ENCODE data around the gene QTRT2.

Gene QTRT2

GRCh38 chr3:114056130-114057010 lies at the start of gene QTRT2, which contains the start of gene CCDC191:
Gene QTRT2, plus strand, starts transcription at chr3:114056737. Its CDS starts 8,521 bp downstream, at chr3:114065258.
Gene CCDC191, minus strand, starts transcription at chr3:114056526. Its CDS starts 60 bp downstream, at chr3:114056466.
- peak; percentile 99 for DNase-seq

GRCh38 chr3:114011059-114011797 lies 45.3 kb upstream of the QTRT2 start:
- DNase-seq: no peak

GRCh38 chr3:114014211-114014610 lies 42.3 kb upstream of the QTRT2 start:
- DNase-seq: no peak

GRCh38 chr3:114019486-114019885 lies 37.1 kb upstream of the QTRT2 start:
- no peak for DNase-seq

DNA sequence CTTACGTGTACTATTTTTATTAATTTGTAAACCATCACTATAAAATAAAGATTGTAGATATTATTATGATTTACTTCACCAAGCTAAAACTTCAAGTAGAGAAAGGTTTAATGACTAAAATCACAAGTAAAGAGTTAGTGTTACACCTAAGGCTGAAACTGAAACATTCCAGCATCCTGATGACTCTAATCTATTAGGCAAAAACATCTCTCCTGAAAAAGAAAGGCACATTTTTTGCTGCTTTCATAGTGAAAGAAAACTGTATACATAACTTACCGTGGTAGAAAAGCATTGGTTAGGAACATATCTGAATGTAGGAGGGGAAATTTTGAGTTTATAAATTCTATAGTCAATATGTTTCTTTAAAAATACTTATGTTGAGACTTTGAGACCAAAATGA lies 35.6 kb upstream of the QTRT2 start:
- no peak for DNase-seq

DNA sequence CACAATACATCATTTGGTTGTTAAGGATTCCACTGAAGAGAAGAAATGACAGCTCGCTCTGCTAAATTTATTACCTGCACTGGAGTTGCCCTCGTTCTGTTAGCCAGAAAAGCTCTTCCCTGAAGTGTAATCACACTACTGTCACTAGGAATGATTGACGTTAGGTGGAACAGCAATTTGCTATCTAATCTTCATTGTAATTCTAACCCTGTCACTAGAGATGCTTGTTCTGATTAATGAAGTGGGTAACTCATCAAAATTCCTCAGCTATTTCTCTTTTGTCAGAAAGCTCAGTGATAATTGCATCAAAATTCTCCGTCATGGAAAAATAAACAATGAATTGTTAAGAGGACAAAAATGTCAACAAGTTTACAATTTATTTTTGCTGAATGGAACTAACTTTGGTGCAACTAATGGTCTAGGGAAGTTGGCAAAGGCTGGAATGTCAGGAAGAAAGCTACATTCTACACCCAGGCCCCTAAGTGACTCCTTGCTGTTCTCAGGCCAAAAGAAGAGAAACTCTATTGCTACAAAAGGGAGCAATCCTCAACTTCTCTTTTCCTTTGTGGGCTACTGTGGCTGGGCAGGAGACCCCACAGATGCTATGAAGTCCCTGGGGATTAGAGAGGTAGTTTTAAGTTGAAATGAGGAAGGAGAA lies 34.3 kb upstream of the QTRT2 start:
- DNase-seq: no peak

DNA sequence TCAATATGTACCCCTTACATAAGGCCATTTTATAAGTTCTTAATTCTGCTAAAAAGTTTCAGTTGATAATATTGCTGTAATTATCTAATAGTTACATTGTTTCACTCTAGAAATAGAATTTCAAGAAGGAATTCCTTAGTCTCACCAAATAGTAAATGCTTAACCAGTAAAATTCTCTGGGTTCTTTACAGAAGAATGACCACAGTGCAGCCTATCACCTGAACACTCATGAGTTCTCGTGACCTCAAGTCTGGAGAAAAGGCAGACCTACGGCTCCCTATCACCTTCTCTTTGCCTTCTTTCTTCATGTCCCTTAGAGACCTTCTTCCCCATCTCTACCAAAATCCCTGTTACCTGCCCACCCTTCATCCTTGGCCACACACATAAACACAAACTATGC lies 31.1 kb upstream of the QTRT2 start:
- no peak for DNase-seq

GRCh38 chr3:114026331-114026730 lies 30.2 kb upstream of the QTRT2 start:
- no peak for DNase-seq

DNA sequence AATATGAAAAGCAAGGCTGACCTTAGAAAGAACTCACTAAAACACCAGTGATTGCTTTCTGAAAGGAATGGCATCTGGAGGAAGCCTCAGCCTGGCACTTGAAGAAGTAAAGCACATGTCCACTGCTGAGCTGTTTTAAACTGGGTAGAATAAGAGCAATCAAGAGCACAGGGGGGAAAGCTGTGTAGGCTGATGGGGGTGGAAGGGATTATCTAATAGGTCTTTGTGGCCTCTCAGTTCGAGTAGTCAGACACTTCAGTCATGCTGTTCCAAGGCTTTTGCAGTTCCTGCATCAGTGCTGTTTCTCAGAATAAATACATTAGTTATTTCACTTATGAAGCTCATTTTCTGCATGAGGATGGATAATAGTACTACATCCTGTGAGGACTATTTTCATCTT lies 22.8 kb upstream of the QTRT2 start:
- DNase-seq: no peak

GRCh38 chr3:114034211-114034610 lies 22.3 kb upstream of the QTRT2 start:
- DNase-seq: no peak

- no peak for DNase-seq
Measured at GRCh38 chr3:114034787-114035545, 21.6 kb upstream of the QTRT2 start.

DNA sequence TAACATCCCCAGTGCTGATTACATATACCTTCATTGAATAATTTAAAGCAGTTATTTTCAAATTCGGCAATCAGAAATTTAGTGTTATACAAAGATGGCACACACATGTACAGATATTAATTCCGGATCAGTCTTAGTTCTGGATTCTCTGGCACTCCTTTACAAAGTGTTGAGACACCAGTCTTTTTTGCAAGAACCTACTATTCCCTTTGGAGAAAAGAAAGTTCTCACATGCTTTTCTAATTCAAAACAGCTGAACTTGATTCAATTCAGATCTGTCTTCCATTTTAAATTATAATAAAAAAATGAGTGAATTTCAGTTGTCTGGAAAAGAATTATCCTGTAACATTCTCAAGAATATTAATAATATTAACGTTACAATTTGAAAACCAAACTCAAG lies 20.6 kb upstream of the QTRT2 start:
- DNase-seq: no peak

GRCh38 chr3:114043205-114043604 lies 13.3 kb upstream of the QTRT2 start:
- DNase-seq: no peak

- no peak for DNase-seq
Measured at GRCh38 chr3:114052216-114052615, 4.3 kb upstream of the QTRT2 start.

GRCh38 chr3:114057011-114057347 lies 442 bp downstream of the QTRT2 start:
- DNase-seq: no peak

DNA sequence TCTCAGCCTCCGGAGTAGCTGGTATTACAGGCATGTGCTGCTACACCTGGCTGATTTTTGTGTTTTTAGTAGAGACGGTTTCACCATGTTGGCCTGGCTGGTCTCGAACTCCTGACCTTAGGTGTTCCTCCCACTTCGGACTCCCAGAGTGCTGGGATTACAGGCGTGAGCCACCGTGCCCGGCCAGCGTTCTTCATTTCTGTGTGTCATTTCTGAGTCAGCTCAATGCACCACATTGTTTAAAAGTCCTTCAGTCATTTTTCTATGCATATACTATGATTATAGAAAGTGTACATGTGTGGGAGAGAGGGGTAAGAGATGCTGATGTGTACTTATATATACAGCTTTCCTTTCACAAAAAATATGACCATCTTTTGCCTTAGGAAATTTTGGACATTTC lies 2.1 kb downstream of the QTRT2 start:
- no peak for DNase-seq

DNA sequence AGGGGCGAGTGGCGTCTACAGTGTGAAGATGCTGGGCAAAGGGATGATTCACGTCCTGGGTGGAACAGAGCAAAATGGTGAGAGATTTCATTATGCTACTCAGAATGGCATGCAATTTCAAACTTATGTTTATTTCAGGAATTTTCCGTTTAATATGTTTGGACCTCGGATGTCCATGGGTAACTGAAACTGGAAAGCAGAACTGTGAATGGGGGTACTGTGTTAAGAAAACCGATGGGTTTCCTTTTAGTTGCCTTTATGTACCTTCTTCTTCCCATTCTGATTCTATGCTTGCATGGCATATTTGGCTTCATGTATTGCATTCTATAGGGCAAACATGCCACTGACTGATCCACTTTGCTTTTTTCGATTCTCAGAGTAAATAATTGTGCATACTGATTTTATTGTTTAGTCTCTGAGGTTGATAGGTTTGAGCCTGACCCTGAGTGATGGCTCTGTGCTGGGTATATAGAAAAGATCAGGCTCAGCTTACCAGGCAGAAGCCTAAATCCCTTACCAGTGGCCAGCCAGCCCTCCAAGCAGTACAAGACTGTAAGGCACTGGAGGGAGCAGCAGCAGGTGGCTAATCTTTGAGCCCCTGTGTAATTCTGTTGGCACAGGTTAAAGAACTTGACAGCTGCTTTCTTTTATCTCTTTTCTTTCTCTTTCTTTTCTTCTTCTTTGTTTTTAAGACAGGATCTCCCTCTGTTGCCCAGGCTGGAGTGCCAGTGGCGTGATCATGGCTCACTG lies 4.5 kb downstream of the QTRT2 start:
- DNase-seq: no peak

- no peak for DNase-seq
Measured at GRCh38 chr3:114067804-114068203, 11.3 kb downstream of the QTRT2 start.

- no peak for DNase-seq
Measured at GRCh38 chr3:114068336-114068735, 11.8 kb downstream of the QTRT2 start.

DNA sequence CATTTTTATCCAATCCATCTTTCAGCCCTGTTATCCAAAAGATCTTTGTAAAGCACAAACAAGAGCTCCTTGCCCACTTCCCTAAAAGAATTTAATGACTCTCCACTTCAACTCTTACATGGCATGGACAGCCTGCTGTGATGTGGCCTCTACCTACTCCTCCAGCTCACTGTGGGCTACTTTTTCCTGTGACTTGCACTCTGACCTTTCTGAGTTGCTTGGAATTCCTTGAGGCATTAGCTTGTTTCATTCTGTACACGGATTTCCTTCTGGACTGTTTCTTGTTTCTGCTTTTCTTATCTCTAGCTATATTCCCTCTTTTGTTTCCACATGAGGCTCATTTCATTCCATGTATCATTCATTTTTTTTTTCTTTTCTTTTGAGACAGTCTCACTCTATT lies 15.2 kb downstream of the QTRT2 start:
- DNase-seq: no peak

GRCh38 chr3:114076711-114077110 lies 20.2 kb downstream of the QTRT2 start:
- no peak for DNase-seq

- DNase-seq: no peak
Measured at GRCh38 chr3:114078126-114078525, 21.6 kb downstream of the QTRT2 start.

All from DMS153 (cell line).